Measurements from ENCODE around the gene SEMA3B.
A peak's percentile ranks its signal among the peaks of the same experiment; 100 is the strongest.

Gene SEMA3B

DNA sequence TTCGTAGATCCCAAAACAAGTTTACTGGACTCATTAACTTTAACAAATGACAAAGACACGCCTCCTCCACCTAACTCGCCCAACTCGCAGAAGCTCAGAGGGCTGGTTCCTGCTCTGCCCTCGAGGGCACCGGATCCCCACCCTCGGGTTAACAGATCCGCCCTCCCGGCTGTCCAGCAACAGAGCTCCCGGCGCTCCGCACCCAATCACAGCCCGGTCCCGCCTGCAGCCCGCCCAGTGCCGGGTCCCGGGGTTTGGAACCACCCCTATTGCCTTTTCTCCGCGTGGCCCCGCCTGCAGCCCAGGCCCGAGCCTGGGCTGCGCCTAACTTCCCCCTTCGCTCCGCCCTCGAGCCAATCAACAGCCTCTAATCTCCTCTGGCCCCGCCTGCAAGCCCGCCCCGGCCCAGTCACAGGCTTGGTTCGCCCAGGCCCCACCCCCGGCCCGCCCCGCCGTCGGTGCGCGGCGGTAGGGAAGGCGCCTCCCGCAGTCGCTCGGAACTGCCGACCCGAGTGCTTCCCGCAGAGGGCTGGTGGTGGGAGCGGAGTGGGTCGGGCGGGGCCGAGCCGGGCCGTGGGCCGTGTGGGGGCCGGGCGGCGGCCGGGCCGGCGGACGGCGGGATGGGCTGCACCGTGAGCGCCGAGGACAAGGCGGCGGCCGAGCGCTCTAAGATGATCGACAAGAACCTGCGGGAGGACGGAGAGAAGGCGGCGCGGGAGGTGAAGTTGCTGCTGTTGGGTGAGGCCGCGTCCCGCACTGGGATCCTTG lies 33.0 kb upstream of the SEMA3B start, which contains the start of gene GNAI2:
GNAI2 (plus strand) TSS at position 489 of the 768 bp plus-strand sequence; CDS start at position 621, 132 bp downstream.
- Histone ChIP-seq H3K9me2 (replicated peaks; ENCODE audit: control insufficient read depth, low read length) (no peaks in the 10 kb centered on the region), H3K4me2 (ENCODE audit: low read length) (peak within 1 kb of the TSS; percentile 86), H3F3A (ENCODE audit: control insufficient read depth, insufficient read depth) (no peaks in the 10 kb centered on the region), H3K36me3 (ENCODE audit: control insufficient read depth, low read length) (peaks cover 28% of the 10 kb centered on the region), H4K20me1 (ENCODE audit: control insufficient read depth, insufficient read depth, low read depth, low read length) (peaks cover 7% of the 10 kb centered on the region; the same call in 1 of the 2 replicates), H3K27ac (ENCODE audit: low read depth, low read length) (peak within 1 kb of the TSS; percentile 40), H3K9me3 (ENCODE audit: control insufficient read depth, insufficient read depth, low read length) (no peaks in the 10 kb centered on the region), H3K4me1 (ENCODE audit: control insufficient read depth, low read length) (peaks cover 42% of the 10 kb centered on the region), H3K4me3 (ENCODE audit: low read length) (peak within 1 kb of the TSS; percentile 79), H3K27me3 (ENCODE audit: control insufficient read depth, low read length) (no peaks in the 10 kb centered on the region), H3K79me2 (ENCODE audit: control insufficient read depth, low read length) (peaks cover 48% of the 10 kb centered on the region)
- TF ChIP-seq EZH2phosphoT487 (IDR thresholded peaks at IDR 0.05; ENCODE audit: borderline replicate concordance, low read length): no peak
- TF ChIP-seq, protein P1, sequence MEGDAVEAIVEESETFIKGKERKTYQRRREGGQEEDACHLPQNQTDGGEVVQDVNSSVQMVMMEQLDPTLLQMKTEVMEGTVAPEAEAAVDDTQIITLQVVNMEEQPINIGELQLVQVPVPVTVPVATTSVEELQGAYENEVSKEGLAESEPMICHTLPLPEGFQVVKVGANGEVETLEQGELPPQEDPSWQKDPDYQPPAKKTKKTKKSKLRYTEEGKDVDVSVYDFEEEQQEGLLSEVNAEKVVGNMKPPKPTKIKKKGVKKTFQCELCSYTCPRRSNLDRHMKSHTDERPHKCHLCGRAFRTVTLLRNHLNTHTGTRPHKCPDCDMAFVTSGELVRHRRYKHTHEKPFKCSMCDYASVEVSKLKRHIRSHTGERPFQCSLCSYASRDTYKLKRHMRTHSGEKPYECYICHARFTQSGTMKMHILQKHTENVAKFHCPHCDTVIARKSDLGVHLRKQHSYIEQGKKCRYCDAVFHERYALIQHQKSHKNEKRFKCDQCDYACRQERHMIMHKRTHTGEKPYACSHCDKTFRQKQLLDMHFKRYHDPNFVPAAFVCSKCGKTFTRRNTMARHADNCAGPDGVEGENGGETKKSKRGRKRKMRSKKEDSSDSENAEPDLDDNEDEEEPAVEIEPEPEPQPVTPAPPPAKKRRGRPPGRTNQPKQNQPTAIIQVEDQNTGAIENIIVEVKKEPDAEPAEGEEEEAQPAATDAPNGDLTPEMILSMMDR (IDR thresholded peaks at IDR 0.05; ENCODE audit: low read depth, low read length, poor library complexity, severe bottlenecking): no peak

DNA sequence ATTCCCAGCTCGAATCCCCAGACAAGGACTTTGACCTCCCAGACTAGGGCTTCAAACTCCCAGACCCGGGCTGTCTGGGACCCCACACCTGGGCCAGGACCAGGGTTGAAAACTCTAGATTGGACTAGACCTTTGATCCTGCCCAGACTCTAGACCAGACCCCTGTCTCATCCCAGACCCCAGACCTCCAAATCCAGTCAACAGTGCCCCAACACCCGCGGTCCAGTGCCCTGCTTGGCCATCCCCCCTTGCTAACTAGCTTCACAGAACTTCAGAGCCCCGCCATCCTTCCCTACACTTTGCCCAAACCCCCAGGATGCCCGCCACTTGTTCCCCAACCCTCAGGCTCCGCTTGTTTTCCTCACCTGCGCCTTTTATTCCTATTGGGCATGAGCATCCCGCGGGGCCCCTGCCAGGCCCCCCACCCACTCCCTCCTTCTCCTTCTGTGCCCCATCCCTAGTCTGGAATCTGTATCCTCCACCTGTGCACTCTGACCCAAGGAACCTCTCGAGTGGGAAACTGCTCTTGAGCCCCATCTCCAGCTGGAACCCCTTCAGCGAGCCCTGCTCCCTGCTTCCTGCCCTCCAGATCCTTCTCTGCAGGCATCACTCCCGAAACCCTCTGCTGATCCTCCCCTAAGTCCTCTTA lies 32.3 kb upstream of the SEMA3B start:
- peaks cover 55% of the 10 kb centered on the region for H3K79me2 ChIP-seq (ENCODE audit: control insufficient read depth, low read length)
- H3K27ac ChIP-seq (ENCODE audit: low read depth, low read length): peak overlapping the region; percentile 40
- H3K27me3 ChIP-seq (ENCODE audit: control insufficient read depth, low read length): no peaks in the 10 kb centered on the region
- TF ChIP-seq, protein P1 (IDR thresholded peaks at IDR 0.05; ENCODE audit: low read depth, low read length, poor library complexity, severe bottlenecking): no peak
- no peak for TF ChIP-seq EZH2phosphoT487 (IDR thresholded peaks at IDR 0.05; ENCODE audit: borderline replicate concordance, low read length)
- H3K4me3 ChIP-seq (ENCODE audit: low read length): peak overlapping the region; percentile 79
- H3K9me2 ChIP-seq (replicated peaks; ENCODE audit: control insufficient read depth, low read length): no peaks in the 10 kb centered on the region
- H3K9me3 ChIP-seq (ENCODE audit: control insufficient read depth, insufficient read depth, low read length): no peaks in the 10 kb centered on the region
- peaks cover 49% of the 10 kb centered on the region for H3K4me1 ChIP-seq (ENCODE audit: control insufficient read depth, low read length)
- H3K4me2 ChIP-seq (ENCODE audit: low read length): peak overlapping the region; percentile 86
- H3F3A ChIP-seq (ENCODE audit: control insufficient read depth, insufficient read depth): no peaks in the 10 kb centered on the region
- peaks cover 7% of the 10 kb centered on the region; the same call in 1 of the 2 replicates for H4K20me1 ChIP-seq (ENCODE audit: control insufficient read depth, insufficient read depth, low read depth, low read length)
- peaks cover 28% of the 10 kb centered on the region for H3K36me3 ChIP-seq (ENCODE audit: control insufficient read depth, low read length)

DNA sequence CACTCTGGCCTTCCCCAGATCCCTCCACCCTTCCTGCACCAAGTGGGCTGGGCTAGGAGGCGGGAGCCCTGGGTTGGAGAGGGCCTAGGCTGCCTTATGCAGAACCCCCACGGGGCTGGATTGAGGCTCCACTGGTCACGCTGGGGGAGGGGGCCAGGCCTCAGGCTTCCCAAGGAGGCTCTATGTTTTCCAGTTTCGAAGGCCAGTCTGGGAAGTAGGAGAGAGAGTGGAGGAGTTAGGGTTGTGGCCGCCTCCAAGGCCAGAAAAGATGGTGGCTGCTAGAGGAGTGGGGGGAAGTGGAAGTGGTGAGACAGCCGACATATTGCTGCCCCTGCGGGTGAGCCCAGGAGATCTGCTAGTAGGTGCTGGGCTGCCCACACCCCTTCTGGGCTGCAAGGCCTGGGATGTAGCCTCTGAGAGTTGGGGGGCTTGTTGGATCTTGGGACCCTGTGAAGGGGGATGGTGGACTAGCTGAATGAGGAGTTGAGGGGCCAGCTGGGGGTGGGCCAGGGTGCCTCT lies 31.8 kb upstream of the SEMA3B start:
- no peaks in the 10 kb centered on the region for H3K9me3 ChIP-seq (ENCODE audit: control insufficient read depth, insufficient read depth, low read length)
- TF ChIP-seq, protein P1 (IDR thresholded peaks at IDR 0.05; ENCODE audit: low read depth, low read length, poor library complexity, severe bottlenecking): no peak
- no peak for TF ChIP-seq EZH2phosphoT487 (IDR thresholded peaks at IDR 0.05; ENCODE audit: borderline replicate concordance, low read length)
- peaks cover 61% of the 10 kb centered on the region for H3K79me2 ChIP-seq (ENCODE audit: control insufficient read depth, low read length)
- peak overlapping the region; percentile 86 for H3K4me2 ChIP-seq (ENCODE audit: low read length)
- peaks cover 13% of the 10 kb centered on the region; the same call in 1 of the 2 replicates for H4K20me1 ChIP-seq (ENCODE audit: control insufficient read depth, insufficient read depth, low read depth, low read length)
- H3K27me3 ChIP-seq (ENCODE audit: control insufficient read depth, low read length): no peaks in the 10 kb centered on the region
- H3K4me1 ChIP-seq (ENCODE audit: control insufficient read depth, low read length): peaks cover 55% of the 10 kb centered on the region
- H3K4me3 ChIP-seq (ENCODE audit: low read length): peak overlapping the region; percentile 79
- no peaks in the 10 kb centered on the region for H3F3A ChIP-seq (ENCODE audit: control insufficient read depth, insufficient read depth)
- H3K9me2 ChIP-seq (replicated peaks; ENCODE audit: control insufficient read depth, low read length): no peaks in the 10 kb centered on the region
- peak overlapping the region; percentile 40 for H3K27ac ChIP-seq (ENCODE audit: low read depth, low read length)
- peaks cover 33% of the 10 kb centered on the region for H3K36me3 ChIP-seq (ENCODE audit: control insufficient read depth, low read length)
